NCI-H146 treated with DMSO at 0.1 percent for 48 hours (cell line): ENCODE data around the gene KNOP1.
"Not testable (repeated sequence)": the region's sequence is repeated elsewhere in the genome, so short reads cannot be mapped to it uniquely, and the experiment has no call there.

ENCODE experiments used
- DNase-seq: peaks from one replicate; lab custom pipeline; 2025; ENCODE audit not compliant: unreplicated experiment; lab: John Stamatoyannopoulos, UW

Gene KNOP1

DNA sequence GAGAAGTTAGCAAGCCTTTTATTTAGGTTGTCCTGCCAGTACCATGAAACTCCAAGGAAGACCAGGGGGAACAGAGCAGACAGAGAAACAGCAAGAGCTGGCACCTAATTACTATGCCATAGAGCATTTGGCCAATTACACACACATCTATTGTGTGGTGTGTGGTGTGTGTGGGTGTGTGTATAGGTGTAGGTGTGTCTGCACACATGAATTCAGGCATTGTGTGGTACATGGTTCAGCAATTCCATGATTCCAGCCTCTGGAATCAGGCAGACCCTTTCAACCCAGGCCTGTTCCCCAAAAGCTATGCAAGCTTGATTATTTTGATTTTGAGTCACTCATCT lies 25.8 kb upstream of the KNOP1 start:
- DNase-seq: no peak

DNA sequence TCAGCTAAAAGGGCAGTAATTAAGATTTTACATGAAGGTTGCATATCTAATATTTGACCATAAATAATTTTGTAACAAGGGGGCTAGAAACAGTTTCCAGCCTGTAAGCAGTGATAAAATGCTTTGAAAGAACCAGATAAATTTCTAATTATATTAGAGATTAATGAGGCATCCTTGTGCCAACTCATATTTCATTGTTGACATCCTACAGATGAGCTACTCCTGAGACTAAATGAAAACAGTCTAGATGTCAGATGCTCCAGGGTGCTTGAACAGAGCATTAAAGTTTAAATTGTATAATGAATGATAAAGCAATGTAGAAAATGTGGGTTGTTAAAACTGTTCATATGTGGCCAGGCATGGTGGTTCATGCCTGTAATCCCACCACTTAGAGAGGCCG lies 23.3 kb upstream of the KNOP1 start:
- DNase-seq: no peak

DNA sequence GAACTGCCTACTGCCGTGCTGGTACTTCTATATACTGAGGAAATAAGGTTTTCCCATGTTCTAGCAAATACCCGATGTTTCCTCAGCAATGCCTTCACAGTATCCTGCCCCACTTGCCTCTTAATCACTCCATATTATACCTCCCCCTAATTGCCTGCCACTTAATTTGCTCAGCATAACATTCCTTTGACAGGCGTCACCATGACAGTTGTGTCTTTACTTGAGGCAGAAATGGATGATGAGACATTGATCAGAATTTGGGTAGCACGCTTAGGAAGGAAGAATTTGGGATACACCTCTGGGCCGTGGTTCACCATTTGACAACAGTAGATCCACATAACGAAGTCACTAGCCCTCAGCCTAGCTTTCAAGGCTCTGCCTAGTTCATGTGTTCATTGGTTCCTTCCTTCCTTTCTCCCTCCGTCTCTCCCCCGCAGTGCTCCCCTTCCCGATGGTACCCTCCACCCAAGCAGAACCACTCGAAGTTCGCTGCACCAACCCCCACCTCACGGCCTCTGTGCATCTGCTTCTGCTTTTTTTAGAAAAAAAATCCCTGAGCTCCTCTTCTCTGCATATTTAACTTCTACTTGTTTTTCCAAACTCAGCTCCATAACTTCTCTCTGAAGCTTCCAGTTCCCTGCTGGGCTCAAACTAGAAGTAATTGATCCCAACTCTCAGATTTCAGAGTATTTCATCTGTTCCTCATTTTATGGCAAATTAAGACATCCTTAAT lies 19.4 kb upstream of the KNOP1 start:
- DNase-seq: no peak

DNA sequence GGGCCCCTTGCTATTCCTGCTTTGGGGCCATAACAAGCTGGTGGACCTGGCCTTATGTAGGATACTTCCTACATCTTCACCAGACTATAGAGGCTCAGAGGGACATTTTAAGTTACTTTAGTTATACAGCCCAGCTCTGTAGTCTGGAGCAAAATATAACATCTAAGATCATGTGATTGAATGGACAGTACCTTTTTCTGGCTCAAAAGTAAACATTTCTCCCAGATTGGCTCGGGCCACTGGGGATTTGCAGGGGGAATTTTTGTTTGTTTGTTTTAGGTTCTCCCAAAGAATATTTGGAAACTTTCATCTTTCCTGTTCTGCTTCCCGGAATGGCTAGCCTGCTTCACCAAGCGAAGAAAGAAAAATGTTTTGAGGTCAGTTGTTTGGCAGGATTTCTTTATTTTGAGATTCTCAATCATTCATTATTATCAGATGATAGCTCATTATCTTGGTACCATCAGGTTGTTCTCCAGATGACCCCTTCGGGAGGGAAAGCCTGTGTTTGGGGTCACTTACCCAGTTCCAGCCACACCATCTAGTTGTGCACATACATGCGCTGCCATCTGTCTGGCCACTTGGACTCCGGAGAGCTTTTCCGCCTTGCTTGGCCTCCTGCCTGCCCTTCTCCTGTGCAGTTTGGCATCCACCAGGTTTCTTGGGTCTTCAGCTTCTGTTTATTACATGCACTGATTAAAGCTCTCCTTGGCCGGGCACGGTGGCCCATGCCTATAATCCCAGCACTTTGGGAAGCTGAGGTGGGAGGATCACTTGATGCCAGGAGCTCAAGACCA lies 17.2 kb upstream of the KNOP1 start:
- no peak for DNase-seq

DNA sequence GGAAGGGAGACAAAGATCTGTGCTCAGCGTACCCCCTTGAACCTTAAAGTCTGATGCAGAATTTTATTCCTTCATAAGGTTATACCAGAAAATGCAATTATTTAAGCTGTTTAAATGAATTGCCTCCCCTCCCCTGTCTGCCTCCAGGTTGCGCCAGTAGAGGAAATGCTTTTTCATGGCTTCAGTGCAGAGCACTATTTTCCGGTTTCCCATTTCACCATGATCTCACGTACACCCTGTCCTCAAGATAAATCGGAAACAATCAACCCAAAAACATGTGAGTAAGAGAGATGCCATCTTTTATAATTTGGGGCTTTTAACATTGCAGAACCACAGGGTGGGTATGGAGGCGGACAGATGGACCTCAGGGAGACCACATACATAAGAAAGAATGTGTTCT lies 15.5 kb upstream of the KNOP1 start:
- DNase-seq: no peak

DNA sequence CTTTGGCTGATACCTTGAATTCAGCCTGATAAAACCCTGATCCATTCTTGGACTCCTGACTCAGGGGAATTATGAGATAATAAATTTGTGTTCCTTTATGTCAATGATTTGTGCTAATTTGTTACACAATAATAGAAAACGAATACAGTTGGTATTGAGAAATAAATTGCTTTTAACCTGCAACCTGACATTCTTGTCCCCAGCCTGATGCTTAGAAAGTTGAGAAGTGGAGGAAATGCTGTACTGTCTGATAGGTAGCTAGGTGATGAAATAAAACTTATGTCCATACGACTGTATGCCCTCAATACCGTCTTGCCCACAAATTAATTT lies 10.6 kb upstream of the KNOP1 start:
- no peak for DNase-seq

DNA sequence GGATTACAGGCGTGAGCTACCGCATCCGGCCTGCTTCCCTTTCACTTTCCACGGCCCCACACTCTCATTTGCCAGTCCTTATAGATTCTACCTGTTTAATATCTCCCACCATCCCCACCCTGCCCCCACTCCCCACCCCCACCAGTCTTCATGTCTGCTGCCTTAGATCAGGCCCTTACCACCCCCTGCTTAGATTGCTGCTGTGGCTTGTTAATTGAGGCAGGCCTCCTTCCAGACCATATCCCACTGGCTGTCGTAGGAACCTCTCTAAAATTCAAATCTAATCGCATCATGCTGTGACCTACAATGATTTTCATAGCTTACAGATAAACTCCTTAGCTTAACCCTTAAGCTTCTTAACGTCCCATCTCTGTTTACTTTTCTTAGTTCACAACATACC lies 5.0 kb upstream of the KNOP1 start:
- DNase-seq: no peak

DNA sequence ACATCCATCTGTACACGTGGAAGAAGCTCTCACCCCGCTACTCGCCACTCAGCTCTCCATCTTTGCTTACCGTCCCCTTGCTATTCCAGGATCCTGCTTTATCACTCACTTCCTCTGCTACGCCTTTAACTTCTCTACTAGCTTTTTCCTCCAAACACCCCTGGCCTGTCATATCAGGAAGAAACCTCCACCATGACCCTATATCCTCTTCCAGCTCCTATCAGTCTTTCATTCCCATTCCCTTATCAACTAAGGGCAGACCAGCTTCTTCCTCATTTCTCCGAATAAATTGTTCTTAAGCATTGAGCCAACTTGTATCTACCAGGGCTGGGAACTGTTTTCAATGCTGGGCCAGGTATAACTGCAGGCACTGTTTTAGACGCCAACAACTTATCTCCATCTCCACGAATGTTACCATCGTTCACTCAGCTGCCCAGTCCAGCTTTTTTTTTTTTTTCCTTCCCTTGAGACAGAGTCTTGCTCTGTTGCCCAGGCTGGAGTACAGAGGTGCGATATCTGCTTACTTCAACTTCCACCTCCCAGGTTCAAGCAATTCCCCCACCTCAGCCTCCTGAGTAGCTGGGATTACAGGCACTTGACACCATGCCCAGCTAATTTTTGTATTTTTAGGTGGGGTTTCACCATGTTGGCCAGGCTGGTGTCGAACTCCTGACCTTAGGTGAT lies 4.4 kb upstream of the KNOP1 start:
- no peak for DNase-seq

DNA sequence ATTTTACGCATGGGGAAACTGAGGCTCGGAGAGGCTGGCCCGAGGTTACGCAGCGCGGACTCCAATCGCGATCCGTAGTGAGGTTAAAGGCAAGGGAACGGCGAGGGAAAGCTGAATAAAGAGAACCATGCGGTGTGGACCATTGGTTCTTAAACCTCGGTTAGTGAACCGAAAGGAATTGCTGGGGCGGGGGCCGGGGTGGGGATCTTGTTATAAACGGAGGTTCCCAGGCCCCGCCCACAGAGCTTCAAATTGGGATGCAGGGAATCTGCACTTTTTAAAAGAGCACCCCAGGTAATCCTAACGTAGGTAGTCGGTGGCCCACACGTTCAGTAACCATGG lies 568 bp upstream of the KNOP1 start:
- peak; percentile 38 for DNase-seq

DNA sequence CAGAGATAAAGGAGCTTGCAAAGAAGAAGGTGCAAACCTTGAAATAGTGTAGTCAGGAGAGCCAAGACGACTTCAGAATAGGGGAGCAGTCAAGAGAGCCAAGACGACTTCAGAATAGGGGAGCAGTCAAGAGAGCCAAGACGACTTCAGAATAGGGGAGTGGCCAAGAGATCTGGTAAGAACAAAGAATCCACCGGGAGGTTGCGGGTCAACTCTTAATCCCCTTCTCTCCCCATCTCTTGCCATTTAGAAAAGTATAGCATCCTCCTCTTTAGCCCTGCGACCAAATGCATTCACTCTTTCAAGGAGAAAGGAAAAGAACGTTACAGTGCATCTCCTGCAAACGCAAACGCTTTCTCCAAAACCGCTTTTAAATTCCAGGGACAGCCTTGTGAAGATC lies 713 bp downstream of the KNOP1 start:
- no peak for DNase-seq

DNA sequence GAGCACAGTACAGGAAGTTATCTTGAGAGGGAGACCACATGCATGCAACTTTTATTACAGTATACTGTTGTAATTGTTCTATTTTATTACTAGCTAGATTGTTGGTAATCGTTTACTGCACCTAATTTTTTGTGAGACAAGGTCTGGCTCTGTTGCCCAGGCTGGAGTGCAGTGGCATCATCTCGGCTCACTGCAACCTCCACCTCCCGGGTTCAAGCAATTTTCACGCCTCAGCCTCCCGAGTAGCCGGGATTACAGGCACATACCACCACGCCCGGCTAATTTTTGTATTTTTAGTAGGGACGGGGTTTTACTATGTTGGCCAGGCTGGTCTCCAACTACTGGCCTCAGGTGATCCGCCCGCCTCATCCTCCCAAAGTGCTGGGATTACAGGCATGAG lies 1.3 kb downstream of the KNOP1 start:
- DNase-seq: not testable (repeated sequence)

DNA sequence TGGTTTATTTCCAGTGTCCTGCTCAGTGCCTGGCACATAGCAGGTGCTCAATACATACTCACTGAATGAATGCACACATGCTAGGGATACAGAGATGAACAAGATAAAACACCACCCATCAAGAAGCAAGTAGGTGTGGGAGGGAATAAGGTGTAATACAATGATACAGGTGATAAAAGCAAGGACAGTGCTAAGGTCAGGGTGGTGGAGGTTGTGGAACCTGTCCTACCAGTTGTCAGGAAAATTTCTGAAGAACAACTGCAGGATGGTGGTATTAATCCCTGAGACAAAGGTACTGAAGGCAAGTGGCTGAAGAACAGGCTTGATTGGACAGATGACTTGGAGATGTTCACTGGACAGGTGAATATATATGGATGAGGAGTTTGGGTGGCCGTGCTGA lies 1.8 kb downstream of the KNOP1 start:
- no peak for DNase-seq

DNA sequence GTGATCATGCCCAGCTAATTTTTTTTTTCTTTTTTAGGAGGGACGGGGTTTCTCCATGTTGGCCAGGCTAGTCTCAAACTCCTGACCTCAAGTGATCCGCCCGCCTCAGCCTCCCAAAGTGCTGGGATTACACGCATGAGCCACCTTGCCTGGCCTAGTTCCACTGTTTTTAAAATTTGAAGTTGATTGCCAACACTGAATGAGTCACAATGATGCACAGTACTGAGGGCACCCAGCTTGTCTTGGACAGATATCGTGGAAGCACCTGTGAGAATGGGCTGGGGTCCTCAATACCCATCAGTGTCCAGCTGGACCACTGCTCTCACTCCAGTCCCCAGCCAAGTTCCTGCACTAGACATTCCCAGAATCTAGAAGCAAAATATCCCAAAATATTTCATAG lies 2.5 kb downstream of the KNOP1 start:
- DNase-seq: no peak

DNA sequence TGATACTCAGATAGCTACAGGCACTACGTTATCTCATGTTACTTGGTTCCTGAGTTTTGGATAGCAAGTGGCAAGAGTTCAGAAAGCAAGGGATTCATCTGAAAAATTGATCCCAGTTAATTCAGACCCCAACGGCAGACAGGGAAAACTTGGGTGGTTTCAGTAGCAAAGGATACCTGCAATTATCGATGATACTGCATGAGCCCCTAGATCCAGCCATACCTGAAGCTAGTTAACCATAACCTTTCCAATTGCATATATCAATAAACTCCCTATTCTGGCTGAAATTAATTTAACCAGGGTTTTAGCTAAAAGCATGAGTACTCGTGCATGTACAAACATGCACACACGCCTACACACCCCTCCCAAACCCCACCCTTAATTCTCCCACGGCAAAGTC lies 4.3 kb downstream of the KNOP1 start:
- DNase-seq: no peak

DNA sequence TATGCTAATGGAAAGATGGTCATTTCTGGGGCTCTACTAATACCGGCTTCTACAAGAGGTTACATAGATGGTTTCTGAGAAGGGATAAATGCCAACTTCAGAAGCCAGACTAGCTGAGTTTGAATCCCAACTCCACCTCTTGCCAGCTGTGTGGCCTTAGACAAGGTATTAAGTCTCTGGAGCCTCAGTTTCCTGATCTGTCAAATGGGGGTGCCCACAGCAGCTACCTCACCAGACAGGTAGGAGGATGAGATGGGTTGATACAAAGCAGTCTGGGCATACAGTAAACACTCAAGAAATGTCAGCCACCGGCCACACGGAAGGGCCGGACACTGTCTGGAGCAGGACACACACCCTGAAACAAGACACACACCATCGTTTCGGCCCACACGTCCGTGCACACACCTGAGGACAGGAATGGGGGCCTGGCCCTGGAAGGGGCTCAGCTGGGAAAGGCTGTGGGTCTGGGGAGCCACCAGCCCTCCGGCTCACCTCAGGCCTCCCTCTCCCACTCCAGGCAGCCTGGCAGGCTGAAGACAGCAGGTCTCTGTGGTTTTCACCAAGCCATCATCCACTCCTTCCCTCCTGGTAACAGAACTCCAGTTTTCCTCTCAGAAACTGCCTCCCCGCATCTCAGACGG lies 5.5 kb downstream of the KNOP1 start:
- no peak for DNase-seq

DNA sequence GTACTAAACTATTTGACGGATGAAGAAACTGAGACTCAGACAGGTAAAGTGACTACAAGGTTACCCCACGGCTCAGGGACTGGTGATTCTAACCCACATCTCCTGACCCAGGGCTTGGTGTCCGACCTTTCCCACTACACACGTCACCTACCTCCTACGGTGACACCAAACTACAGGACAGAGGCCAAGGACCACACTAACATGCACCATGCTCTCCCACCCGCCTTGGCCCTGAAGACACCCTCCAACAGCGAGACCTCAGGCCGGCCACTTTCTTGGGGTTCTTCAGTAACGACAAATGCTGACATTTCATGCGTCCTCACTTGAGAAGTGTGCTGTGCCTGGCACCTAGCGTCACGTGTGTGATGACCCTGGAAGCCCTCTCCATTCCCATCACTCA lies 6.4 kb downstream of the KNOP1 start:
- DNase-seq: no peak

DNA sequence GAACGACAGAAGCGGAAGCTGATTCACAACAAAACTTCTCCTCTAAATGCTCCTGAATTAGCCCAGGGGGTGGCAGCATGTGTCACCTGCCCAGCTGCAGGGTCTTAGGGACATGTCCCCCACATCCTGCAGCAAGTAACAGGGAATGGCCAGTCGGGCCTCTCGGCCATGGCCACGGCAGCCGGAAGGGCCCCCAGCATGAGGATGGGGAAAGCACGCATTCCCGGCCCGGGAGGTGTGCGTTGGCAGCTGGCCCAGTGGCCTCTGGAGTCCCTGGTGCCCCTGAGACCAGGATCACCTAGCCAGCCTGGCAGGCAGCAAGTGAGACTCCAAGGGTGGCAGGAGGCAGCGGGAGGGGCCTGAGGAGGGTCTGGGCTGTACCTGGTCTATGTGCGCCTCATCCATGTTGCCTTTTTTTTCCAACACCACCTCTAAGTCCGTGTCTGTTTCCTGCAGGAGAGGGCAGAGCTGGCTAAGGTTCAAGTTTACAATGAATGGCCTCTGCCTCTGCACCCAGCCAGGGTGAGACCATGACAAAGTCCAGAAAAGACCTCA lies 7.0 kb downstream of the KNOP1 start:
- no peak for DNase-seq

DNA sequence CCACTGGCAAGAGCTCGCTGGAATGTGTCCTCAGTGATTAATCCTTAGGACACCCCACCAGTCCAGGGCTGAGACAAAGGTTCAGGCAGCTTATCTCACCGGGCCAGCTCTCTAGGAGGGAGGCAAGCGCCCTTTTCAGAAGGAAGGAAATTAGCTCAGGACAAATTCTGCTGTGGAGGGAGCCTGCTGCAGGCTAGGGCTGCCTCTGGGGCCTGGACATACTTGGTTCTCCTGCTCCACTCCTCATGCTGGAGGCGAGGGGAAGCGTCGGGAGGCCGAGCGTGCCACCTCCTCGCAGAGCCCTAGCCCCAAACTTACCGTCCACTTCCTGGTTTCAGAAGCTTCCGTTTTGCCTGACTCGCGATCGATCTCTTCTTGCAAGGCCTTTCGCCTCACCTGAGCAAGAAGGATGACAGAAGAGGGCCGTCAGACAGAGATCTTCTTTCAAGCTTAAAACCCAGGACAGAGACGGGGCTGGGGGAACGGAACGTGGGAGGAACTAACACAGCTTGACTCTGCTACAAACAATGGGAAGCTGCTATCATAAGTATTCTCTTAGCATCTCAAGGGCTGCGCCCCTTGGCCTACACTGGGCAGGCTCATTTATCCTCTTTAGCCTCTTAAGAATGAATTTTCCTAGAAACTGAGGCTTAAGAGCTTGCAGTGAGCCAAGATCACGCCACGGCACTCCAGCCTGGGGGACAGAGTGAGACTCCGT lies 7.7 kb downstream of the KNOP1 start:
- no peak for DNase-seq

DNA sequence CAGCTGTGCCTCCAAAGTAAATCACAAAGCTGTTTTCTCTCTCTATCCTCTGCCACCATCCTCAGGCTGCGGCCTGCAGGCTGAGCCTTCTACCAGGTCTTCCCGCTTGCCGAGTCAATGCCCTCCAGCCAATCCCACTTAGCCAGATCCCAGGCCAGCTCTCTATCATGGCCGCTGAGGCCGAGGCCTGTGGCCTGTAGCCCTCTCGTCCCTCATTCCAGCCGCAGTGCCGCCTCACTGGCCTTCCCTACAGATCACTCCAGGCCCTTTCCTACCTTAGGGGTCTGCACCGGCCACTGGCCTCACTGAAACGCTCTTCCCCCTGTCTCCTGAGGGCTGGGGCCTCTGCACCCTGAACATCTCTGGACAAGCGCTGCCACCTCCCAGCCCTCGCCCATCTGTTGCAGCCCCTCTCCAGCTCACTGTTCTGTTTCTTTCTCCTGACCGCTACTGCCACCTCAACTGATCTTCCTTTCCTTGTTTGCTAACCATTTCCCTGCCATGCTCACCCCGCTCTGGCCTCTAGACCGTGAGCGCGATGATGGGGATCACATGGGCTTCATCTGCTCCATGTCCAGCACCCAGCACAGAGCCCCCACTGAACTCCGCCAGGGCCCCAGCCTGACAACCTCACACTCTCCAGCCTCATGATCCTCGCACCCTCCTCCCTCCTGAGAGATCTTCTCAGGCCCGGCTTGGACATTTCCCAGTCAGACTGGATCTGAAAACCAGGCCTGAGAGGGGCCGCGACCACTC lies 8.5 kb downstream of the KNOP1 start:
- no peak for DNase-seq
